Measurements from ENCODE around the gene HIPK1. TPM values are rescaled to one million over a fixed set of nuclear protein-coding genes. Genes with fewer than 3 reads are reported as not detected.

HIPK1 gene
- total RNA-seq, 1 experiment from 2014 or later = 40.1 TPM

DNA sequence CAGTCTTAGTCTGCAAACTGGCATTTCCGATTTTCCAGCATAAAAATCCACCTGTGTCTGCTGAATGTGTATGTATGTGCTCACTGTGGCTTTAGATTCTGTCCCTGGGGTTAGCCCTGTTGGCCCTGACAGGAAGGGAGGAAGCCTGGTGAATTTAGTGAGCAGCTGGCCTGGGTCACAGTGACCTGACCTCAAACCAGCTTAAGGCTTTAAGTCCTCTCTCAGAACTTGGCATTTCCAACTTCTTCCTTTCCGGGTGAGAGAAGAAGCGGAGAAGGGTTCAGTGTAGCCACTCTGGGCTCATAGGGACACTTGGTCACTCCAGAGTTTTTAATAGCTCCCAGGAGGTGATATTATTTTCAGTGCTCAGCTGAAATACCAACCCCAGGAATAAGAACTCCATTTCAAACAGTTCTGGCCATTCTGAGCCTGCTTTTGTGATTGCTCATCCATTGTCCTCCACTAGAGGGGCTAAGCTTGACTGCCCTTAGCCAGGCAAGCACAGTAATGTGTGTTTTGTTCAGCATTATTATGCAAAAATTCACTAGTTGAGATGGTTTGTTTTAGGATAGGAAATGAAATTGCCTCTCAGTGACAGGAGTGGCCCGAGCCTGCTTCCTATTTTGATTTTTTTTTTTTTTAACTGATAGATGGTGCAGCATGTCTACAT is 47.6 kb downstream of the HIPK1 start:
- peak; percentile 3 for DNase-seq (ENCODE audit: low read depth, low spot score)

More for the DNA sequence above, 47.6 kb downstream of the HIPK1 start:
- Histone ChIP-seq H3K36me3 (ENCODE audit: control insufficient read depth in 1 of 2, insufficient read depth in 2 of 2, low read length in 2 of 2) (peaks cover 14 to 20% of the 10 kb centered on the region in 2 experiments; a peak in 2 of 4 replicates), H3K27ac (ENCODE audit: low read depth, low read length) (no peak overlapping the region), H4K20me1 (ENCODE audit: insufficient read depth) (no peaks in the 10 kb centered on the region), H3K9ac (ENCODE audit: low read length) (no peak overlapping the region), H3K9me3 (ENCODE audit: control insufficient read depth in 1 of 2, insufficient read depth in 1 of 2, low read depth in 1 of 2, low read length in 2 of 2) (no peaks in the 10 kb centered on the region), H3K27me3 (ENCODE audit: insufficient read depth, low read length) (no peaks in the 10 kb centered on the region), H3K4me3 (replicated peaks in 1 of 2; ENCODE audit: low read depth in 1 of 2, low read length in 2 of 2) (no peak overlapping the region), H2AFZ (ENCODE audit: low read depth, low read length, poor library complexity, severe bottlenecking) (no peak overlapping the region), H3K4me2 (ENCODE audit: low read length) (no peak overlapping the region), H3K79me2 (ENCODE audit: insufficient read depth, low read length) (no peaks in the 10 kb centered on the region), H3K9me2 (ENCODE audit: insufficient read depth) (no peaks in the 10 kb centered on the region), H3K4me1 (ENCODE audit: control insufficient read depth in 1 of 2, insufficient read depth in 2 of 2, low read length in 2 of 2) (peaks cover 5 to 10% of the 10 kb centered on the region in 2 experiments; a peak in 3 of 4 replicates)
- intact Hi-C loops (cut with micrococcal nuclease) = loop anchor here (5.0 to 10.0 kb wide), 4 partner anchors 241 to 1138 kb away; no protein-coding TSS in a partner anchor
- no TSS peak for BruUV-seq (replicated peaks)
- TF ChIP-seq ELF1 (IDR thresholded peaks at IDR 0.05; ENCODE audit: borderline replicate concordance, low read depth) = no peak
- 0 out of 2 replicates have a peak, but pooled peaks have one; percentile 10 for TF ChIP-seq RAD21 (IDR thresholded peaks at IDR 0.05; ENCODE audit: low read depth)
- no peak for TF ChIP-seq YY1 (IDR thresholded peaks at IDR 0.05; ENCODE audit: extremely low read depth, insufficient replicate concordance, low read depth, low read length)
- TF ChIP-seq, protein P1, sequence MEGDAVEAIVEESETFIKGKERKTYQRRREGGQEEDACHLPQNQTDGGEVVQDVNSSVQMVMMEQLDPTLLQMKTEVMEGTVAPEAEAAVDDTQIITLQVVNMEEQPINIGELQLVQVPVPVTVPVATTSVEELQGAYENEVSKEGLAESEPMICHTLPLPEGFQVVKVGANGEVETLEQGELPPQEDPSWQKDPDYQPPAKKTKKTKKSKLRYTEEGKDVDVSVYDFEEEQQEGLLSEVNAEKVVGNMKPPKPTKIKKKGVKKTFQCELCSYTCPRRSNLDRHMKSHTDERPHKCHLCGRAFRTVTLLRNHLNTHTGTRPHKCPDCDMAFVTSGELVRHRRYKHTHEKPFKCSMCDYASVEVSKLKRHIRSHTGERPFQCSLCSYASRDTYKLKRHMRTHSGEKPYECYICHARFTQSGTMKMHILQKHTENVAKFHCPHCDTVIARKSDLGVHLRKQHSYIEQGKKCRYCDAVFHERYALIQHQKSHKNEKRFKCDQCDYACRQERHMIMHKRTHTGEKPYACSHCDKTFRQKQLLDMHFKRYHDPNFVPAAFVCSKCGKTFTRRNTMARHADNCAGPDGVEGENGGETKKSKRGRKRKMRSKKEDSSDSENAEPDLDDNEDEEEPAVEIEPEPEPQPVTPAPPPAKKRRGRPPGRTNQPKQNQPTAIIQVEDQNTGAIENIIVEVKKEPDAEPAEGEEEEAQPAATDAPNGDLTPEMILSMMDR (IDR thresholded peaks at IDR 0.05 in 2 of 3, conservative IDR thresholded peaks at IDR 0.05 in 1 of 3; ENCODE audit: borderline replicate concordance in 1 of 3, insufficient read depth in 1 of 3, low read depth in 2 of 3, low read length in 2 of 3) = peak; percentile 6 to 57 (median 46); a peak in 4 of 6 replicates
- no peak for TF ChIP-seq ZFX (IDR thresholded peaks at IDR 0.05)
- CTCF ChIA-PET = interaction anchor here (0.6 to 6.3 kb wide), 13 partner anchors 11 to 1177 kb away, joined by 3 to 87 read pairs (median 3); partner anchors contain the start of gene LRIG2
- RAD21 ChIA-PET (ENCODE audit: low non-redundant PET in 1 of 2, low total read pairs in 2 of 2, uncharacterized antibody in 2 of 2, unreplicated experiment in 2 of 2) = interaction anchor here in 1 of 2 experiments (2.1 kb wide), 1 partner anchor 306 kb away, joined by 7 read pairs; no protein-coding TSS in a partner anchor
- POLR2A ChIA-PET = no interaction called here
- peak; percentile 69 for ATAC-seq
